Adrenal gland (tissue), 5 donors: ENCODE data around the gene MLLT3.

Source experiments
- CTCF ChIP-seq, 6 experiments: fragments of 450-650 bp in 4 of 6; fragments of 200-600 bp in 2 of 6; sonication (generic) in 1 of 6; IDR thresholded peaks; 1 replicate in 5 of 6; 2 replicates in 1 of 6; pipeline versions ENCODE4 v1.5.1 to v1.8.0; 2016 to 2021; ENCODE audit warnings: antibody characterized with exemption in 6 of 6, mild to moderate bottlenecking in 2 of 6, moderate library complexity in 1 of 6
- POLR2A ChIP-seq, 2 donors: fragments of 450-650 bp; IDR thresholded peaks; one replicate each; pipeline ENCODE4 v1.6.1; 2017; ENCODE audit warnings: antibody characterized with exemption in 2 of 2, mild to moderate bottlenecking in 2 of 2, moderate library complexity in 1 of 2
- donor health status: DM: no; HTN: no; CAD: no.

DNA sequence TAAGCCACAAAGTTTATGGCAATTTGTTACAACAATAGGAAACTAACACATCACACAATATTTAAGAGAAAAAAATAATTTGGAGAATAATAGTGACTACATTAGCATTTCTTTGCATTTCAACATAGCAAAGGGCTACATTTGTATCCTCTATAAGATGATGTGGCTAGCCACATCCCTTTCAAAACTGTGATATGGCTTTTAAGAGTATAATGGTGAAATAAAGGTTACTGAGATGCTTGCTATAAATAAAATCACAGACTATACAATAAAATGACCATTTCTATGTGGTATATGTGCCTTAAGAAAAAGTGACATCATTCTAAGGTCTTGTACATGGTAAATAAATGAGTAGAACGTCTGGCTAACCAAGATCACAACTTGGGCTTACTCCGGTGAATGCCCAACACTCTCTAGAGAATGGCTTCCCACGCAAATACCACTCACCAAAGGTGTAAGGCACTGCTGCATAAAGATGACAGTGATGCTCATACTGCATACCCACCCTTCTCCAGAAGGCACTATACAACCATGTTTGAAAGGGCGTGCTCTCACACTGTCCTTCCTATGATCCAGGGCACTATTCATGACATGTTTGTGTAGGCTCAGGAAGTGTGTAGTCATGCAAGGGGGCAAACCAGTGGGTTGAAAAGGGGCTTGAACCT, 286.5 kb downstream of the MLLT3 start:
- no peak for TF ChIP-seq CTCF (IDR thresholded peaks at IDR 0.05)
- TF ChIP-seq POLR2A (IDR thresholded peaks at IDR 0.05), result no peak
